ENCODE results near the gene CD48.

Gene CD48

GRCh38 chr1:160711602-160712311, at the start of gene CD48:
Gene CD48, minus strand, starts transcription at chr1:160711822. Its CDS starts 59 bp downstream, at chr1:160711763.
- in situ Hi-C loops (cut with MboI; ENCODE audit: low sequenced_read_pairs), result no loop called here

GRCh38 chr1:160761046-160761445, 49.4 kb upstream of the CD48 start:
- in situ Hi-C loops (cut with MboI; ENCODE audit: low sequenced_read_pairs), result loop anchor here (10.0 kb wide), 1 partner anchor 76 kb away; no protein-coding TSS in a partner anchor

- in situ Hi-C loops (cut with MboI; ENCODE audit: low sequenced_read_pairs), result loop anchor here (10.0 kb wide), 1 partner anchor 75 kb away; no protein-coding TSS in a partner anchor
Measured at GRCh38 chr1:160759740-160760139, 48.1 kb upstream of the CD48 start.

GRCh38 chr1:160758521-160758920, 46.9 kb upstream of the CD48 start:
- in situ Hi-C loops (cut with MboI; ENCODE audit: low sequenced_read_pairs), result no loop called here

- in situ Hi-C loops (cut with MboI; ENCODE audit: low sequenced_read_pairs), result no loop called here
Measured at GRCh38 chr1:160756849-160757201, 45.2 kb upstream of the CD48 start.

- in situ Hi-C loops (cut with MboI; ENCODE audit: low sequenced_read_pairs), result no loop called here
Measured at GRCh38 chr1:160755911-160756848, 44.6 kb upstream of the CD48 start.

- in situ Hi-C loops (cut with MboI; ENCODE audit: low sequenced_read_pairs), result no loop called here
Measured at GRCh38 chr1:160755461-160755860, 43.8 kb upstream of the CD48 start.

- in situ Hi-C loops (cut with MboI; ENCODE audit: low sequenced_read_pairs), result no loop called here
Measured at GRCh38 chr1:160753594-160753993, 42.0 kb upstream of the CD48 start.

- in situ Hi-C loops (cut with MboI; ENCODE audit: low sequenced_read_pairs), result no loop called here
Measured at GRCh38 chr1:160752924-160753323, 41.3 kb upstream of the CD48 start.

- in situ Hi-C loops (cut with MboI; ENCODE audit: low sequenced_read_pairs), result no loop called here
Measured at GRCh38 chr1:160752406-160752805, 40.8 kb upstream of the CD48 start.

- in situ Hi-C loops (cut with MboI; ENCODE audit: low sequenced_read_pairs), result no loop called here
Measured at GRCh38 chr1:160750608-160751007, 39.0 kb upstream of the CD48 start.

GRCh38 chr1:160748878-160749269, 37.3 kb upstream of the CD48 start:
- in situ Hi-C loops (cut with MboI; ENCODE audit: low sequenced_read_pairs), result no loop called here

- in situ Hi-C loops (cut with MboI; ENCODE audit: low sequenced_read_pairs), result no loop called here
Measured at GRCh38 chr1:160748181-160748877, 36.7 kb upstream of the CD48 start.

- in situ Hi-C loops (cut with MboI; ENCODE audit: low sequenced_read_pairs), result no loop called here
Measured at GRCh38 chr1:160747717-160748116, 36.1 kb upstream of the CD48 start.

GRCh38 chr1:160746836-160747500, 35.3 kb upstream of the CD48 start:
- in situ Hi-C loops (cut with MboI; ENCODE audit: low sequenced_read_pairs), result no loop called here

- in situ Hi-C loops (cut with MboI; ENCODE audit: low sequenced_read_pairs), result no loop called here
Measured at GRCh38 chr1:160745551-160745950, 33.9 kb upstream of the CD48 start.

- in situ Hi-C loops (cut with MboI; ENCODE audit: low sequenced_read_pairs), result no loop called here
Measured at GRCh38 chr1:160744852-160745520, 33.4 kb upstream of the CD48 start.

- in situ Hi-C loops (cut with MboI; ENCODE audit: low sequenced_read_pairs), result no loop called here
Measured at GRCh38 chr1:160744199-160744851, 32.7 kb upstream of the CD48 start.

- in situ Hi-C loops (cut with MboI; ENCODE audit: low sequenced_read_pairs), result no loop called here
Measured at GRCh38 chr1:160743266-160743665, 31.6 kb upstream of the CD48 start.

All from HL-60/S4 treated with retinoic acid at 250 ng/mL for 4 days and 3 days (cell line).